ENCODE data around the gene DHRS7B. TPM values are rescaled to one million over a fixed set of nuclear protein-coding genes. Genes with fewer than 3 reads are reported as not detected.

The DHRS7B gene
- total and polyA plus RNA-seq, 9 of the 15 experiments (the other 6 are each of a cell fraction or from before 2014, with no cell fraction given): 8.0 to 30.7 (median 14.8) TPM

DNA sequence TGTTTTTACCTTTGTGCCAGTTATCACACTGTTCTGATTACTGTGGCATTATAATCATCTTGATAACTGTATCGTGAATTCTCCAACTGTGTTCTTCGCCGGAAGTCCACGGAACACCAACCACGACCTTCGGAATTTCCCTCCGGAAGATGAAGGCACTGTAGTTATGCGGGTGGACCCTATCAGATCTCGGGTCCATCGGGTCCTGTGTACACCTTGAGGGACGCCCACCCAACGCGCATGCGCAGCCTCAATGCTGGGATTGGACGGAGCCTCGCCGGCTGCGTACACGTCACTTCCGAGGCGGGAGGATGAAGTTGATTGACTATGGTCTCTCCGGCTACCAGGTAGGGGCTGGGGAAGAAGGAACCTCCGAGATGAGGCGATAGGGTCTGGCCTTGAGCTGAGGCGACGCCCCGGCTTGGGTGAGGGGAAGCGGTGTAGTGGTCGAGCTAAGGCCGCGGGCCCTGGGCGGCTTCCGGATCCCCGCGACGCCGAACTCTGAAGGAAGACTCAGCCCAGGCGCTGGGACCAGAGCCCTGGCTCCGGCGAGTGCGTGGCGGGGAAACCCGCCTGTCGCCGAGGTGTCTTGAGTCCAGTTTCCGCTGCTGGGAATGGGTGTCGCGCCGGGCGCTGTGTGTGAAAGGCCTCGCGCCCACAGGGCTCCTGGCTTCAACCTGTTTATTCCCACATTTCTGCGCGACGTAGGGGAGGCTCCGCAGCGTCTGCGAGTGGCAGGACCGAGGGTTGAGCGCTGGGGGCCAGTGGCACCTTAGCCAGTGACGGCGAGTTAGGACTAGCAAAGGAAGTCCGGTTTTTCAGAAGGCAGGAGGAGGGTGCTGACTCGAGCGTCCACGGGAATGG is at the start of gene DHRS7B (continued):
- TF ChIP-seq, protein P1, sequence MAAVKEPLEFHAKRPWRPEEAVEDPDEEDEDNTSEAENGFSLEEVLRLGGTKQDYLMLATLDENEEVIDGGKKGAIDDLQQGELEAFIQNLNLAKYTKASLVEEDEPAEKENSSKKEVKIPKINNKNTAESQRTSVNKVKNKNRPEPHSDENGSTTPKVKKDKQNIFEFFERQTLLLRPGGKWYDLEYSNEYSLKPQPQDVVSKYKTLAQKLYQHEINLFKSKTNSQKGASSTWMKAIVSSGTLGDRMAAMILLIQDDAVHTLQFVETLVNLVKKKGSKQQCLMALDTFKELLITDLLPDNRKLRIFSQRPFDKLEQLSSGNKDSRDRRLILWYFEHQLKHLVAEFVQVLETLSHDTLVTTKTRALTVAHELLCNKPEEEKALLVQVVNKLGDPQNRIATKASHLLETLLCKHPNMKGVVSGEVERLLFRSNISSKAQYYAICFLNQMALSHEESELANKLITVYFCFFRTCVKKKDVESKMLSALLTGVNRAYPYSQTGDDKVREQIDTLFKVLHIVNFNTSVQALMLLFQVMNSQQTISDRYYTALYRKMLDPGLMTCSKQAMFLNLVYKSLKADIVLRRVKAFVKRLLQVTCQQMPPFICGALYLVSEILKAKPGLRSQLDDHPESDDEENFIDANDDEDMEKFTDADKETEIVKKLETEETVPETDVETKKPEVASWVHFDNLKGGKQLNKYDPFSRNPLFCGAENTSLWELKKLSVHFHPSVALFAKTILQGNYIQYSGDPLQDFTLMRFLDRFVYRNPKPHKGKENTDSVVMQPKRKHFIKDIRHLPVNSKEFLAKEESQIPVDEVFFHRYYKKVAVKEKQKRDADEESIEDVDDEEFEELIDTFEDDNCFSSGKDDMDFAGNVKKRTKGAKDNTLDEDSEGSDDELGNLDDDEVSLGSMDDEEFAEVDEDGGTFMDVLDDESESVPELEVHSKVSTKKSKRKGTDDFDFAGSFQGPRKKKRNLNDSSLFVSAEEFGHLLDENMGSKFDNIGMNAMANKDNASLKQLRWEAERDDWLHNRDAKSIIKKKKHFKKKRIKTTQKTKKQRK (IDR thresholded peaks at IDR 0.05; ENCODE audit: borderline replicate concordance, low read depth, low read length): no peak
- TF ChIP-seq SUPT5H (IDR thresholded peaks at IDR 0.05) (peak; percentile 78), RNF2 (IDR thresholded peaks at IDR 0.05) (no peak), CTBP1 (IDR thresholded peaks at IDR 0.05; ENCODE audit: borderline replicate concordance) (peak; percentile 86), POLR2B (IDR thresholded peaks at IDR 0.05; ENCODE audit: low read depth, partially characterized antibody) (peak; percentile 77), RBM15 (IDR thresholded peaks at IDR 0.05; ENCODE audit: insufficient read depth, low read length) (no peak), ZNF24 (IDR thresholded peaks at IDR 0.05) (no peak), ESRRB (CRISPR knock-in tag; IDR thresholded peaks at IDR 0.05; ENCODE audit: borderline replicate concordance) (no peak), POLR2A (conservative IDR thresholded peaks at IDR 0.05) (peak; percentile 86), PKNOX1 (IDR thresholded peaks at IDR 0.05) (peak; percentile 95), GATA2 (CRISPR knock-in tag; IDR thresholded peaks at IDR 0.05) (peak; percentile 81), MEIS2 (IDR thresholded peaks at IDR 0.05; ENCODE audit: partially characterized antibody) (peak; percentile 87), GABPA (tag; conservative IDR thresholded peaks at IDR 0.05; ENCODE audit: low read depth) (peak; percentile 93), GTF2F1 (IDR thresholded peaks at IDR 0.05; ENCODE audit: low read depth, low read length) (no peak), BRD9 (IDR thresholded peaks at IDR 0.05; ENCODE audit: low read depth, partially characterized antibody) (no peak), ZNF140 (CRISPR knock-in tag; IDR thresholded peaks at IDR 0.05) (no peak), KAT2B (IDR thresholded peaks at IDR 0.05; ENCODE audit: low read depth, low read length) (no peak), YY1 (IDR thresholded peaks at IDR 0.05; ENCODE audit: borderline replicate concordance in 1 of 3, control insufficient read depth in 1 of 3, extremely low read depth in 1 of 3, insufficient read depth in 3 of 3, insufficient read length in 1 of 3, insufficient replicate concordance in 2 of 3, low read depth in 1 of 3, low read length in 2 of 3) (peak in 1 of 3 experiments; percentile 20)
- TF ChIP-seq, protein P2, sequence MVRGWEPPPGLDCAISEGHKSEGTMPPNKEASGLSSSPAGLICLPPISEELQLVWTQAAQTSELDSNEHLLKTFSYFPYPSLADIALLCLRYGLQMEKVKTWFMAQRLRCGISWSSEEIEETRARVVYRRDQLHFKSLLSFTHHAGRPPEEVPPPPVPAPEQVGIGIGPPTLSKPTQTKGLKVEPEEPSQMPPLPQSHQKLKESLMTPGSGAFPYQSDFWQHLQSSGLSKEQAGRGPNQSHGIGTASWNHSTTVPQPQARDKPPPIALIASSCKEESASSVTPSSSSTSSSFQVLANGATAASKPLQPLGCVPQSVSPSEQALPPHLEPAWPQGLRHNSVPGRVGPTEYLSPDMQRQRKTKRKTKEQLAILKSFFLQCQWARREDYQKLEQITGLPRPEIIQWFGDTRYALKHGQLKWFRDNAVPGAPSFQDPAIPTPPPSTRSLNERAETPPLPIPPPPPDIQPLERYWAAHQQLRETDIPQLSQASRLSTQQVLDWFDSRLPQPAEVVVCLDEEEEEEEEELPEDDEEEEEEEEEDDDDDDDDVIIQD (CRISPR knock-in tag; IDR thresholded peaks at IDR 0.05): no peak
- TF ChIP-seq, protein P3, sequence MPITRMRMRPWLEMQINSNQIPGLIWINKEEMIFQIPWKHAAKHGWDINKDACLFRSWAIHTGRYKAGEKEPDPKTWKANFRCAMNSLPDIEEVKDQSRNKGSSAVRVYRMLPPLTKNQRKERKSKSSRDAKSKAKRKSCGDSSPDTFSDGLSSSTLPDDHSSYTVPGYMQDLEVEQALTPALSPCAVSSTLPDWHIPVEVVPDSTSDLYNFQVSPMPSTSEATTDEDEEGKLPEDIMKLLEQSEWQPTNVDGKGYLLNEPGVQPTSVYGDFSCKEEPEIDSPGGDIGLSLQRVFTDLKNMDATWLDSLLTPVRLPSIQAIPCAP (CRISPR knock-in tag; IDR thresholded peaks at IDR 0.05; ENCODE audit: borderline replicate concordance): no peak
